T-helper 2 cell treated with Interferon-gamma antibody and Interleukin-4, amounts not matched to agents 5 μg/mL and 100 μg/mL, for 36 hours (primary cell): ENCODE measurements around the gene PRSS1.
"Not testable (repeated sequence)": the region's sequence is repeated elsewhere in the genome, so short reads cannot be mapped to it uniquely, and the experiment has no call there.

Source experiments
- DNase-seq: peaks from one replicate; pipeline ENCODE4 v3.0.0; 2021; ENCODE audit warnings: low spot score
- H3K27ac Mint-ChIP-seq: one replicate; pipeline ENCODE4 v1.8.0; 2021; ENCODE audit warnings: mild to moderate bottlenecking, mixed read lengths
- H3K27me3 Mint-ChIP-seq: one replicate; pipeline ENCODE4 v1.8.0; 2021; ENCODE audit warnings: low read depth, mixed read lengths
- H3K36me3 Mint-ChIP-seq: one replicate; pipeline ENCODE4 v1.8.0; 2021; ENCODE audit warnings: low read depth, mixed read lengths
- H3K4me1 Mint-ChIP-seq: one replicate; pipeline ENCODE4 v1.8.0; 2021; ENCODE audit warnings: low read depth, mixed read lengths
- H3K4me3 Mint-ChIP-seq: one replicate; pipeline ENCODE4 v1.8.0; 2022; ENCODE audit warnings: mild to moderate bottlenecking, moderate library complexity, mixed read lengths
- H3K9me3 Mint-ChIP-seq: one replicate; pipeline ENCODE4 v1.8.0; 2021; ENCODE audit warnings: mixed read lengths

PRSS1 gene

DNA sequence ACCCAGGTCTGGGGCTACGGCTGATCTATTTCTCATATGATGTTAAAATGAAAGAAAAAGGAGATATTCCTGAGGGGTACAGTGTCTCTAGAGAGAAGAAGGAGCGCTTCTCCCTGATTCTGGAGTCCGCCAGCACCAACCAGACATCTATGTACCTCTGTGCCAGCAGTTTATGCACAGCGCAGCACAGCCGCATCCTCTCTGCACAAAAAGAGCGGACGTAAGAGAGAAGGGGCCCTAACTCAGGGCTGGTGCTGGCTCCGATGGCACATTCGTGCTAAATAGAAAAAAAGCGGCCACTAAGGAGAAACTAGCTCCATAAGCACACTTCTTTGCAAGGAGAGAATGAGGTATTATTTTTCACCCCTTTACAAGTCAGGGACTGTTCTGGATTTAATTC lies 28.3 kb upstream of the PRSS1 start:
- peak overlapping the region; percentile 43 for H3K4me3 Mint-ChIP-seq
- no peak overlapping the region for H3K27ac Mint-ChIP-seq
- peaks cover 1% of the 10 kb centered on the region for H3K36me3 Mint-ChIP-seq
- no peaks in the 10 kb centered on the region for H3K9me3 Mint-ChIP-seq
- H3K4me1 Mint-ChIP-seq = peaks cover 25% of the 10 kb centered on the region
- no peaks in the 10 kb centered on the region for H3K27me3 Mint-ChIP-seq
- DNase-seq = no peak

DNA sequence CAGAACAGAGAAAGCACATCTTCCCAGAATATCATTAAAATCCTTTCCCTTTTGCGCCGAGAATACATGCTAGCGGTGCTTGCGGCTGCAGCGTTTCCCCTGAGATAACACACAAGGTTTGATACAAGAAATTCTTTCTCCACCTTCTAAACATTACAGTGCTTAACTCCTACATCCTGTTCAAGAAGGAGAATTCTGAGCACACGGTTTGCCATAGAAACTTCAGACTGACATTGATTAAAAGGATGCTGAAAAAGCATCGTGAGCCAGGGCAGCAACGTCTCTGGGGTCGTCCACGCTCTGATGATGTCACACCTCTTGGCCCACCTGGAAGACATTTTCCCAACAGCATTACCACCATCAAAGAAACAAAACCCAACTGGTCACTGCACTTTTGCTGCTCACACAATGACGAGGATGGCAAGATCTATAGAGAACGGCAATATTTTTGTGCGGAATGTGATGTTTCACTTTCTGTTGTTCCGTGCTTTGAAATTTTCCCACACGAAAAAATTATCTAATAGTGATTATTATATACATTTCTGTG lies 27.0 kb upstream of the PRSS1 start:
- Mint-ChIP-seq H3K27ac (peak overlapping the region; percentile 54), H3K4me1 (peaks cover 13% of the 10 kb centered on the region), H3K9me3 (no peaks in the 10 kb centered on the region), H3K36me3 (no peaks in the 10 kb centered on the region), H3K27me3 (no peaks in the 10 kb centered on the region), H3K4me3 (peak overlapping the region; percentile 69)
- DNase-seq = no peak

DNA sequence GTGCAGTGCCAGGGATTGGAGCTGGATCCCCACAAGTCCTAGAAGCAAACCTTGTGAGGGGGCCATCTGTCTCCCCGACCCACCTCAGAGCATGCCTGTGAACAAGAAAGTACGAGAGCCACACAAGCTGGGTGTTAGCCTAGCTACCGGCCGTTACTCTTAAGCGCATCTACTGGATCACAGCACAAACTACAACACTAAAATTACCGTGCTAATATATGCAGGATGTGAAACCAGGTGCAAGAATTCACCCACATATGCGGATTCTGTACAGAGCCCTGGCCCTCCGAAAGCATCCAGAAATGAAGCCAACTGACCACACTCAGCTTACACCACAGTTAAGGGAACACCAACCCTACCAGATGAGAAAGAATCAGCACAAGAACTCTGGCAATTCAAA lies 16.0 kb upstream of the PRSS1 start:
- no peaks in the 10 kb centered on the region for H3K9me3 Mint-ChIP-seq

DNA sequence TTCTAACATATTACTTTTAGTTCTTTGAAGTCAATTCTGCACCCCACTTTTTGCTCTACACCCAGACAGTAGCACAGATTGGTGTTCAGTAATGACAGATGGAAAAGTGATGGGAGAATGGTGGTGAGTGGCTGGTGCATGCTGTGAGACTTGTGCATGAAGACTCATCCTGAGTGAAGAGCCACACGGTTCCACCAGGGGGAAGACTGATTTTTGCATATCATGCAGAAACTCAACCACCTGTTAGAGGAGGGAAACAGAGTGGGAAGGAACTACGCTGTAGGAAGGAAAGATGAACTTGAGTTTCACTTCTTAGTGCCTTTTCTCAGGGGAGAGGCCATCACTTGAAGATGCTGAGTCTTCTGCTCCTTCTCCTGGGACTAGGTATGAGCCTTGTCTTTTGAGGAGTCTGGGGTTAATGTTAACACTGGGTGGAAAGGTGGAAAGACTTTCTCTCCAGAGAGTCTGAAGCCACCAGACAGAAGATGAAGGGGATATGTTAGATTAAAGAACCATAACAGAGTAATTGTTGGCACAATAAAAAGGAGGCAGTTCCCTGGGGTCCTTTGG lies 9.3 kb upstream of the PRSS1 start:
- no peak for DNase-seq
- H3K4me3 Mint-ChIP-seq = peak overlapping the region; percentile 32
- no peaks in the 10 kb centered on the region for H3K9me3 Mint-ChIP-seq
- peaks cover 8% of the 10 kb centered on the region for H3K4me1 Mint-ChIP-seq
- H3K27ac Mint-ChIP-seq = no peak overlapping the region
- H3K27me3 Mint-ChIP-seq = no peaks in the 10 kb centered on the region
- no peaks in the 10 kb centered on the region for H3K36me3 Mint-ChIP-seq

More for the DNA sequence above, 16.0 kb upstream of the PRSS1 start:
- Mint-ChIP-seq H3K4me1 (no peaks in the 10 kb centered on the region), H3K36me3 (no peaks in the 10 kb centered on the region), H3K4me3 (no peak overlapping the region), H3K27me3 (peaks cover 3% of the 10 kb centered on the region), H3K27ac (no peak overlapping the region)
- no peak for DNase-seq

DNA sequence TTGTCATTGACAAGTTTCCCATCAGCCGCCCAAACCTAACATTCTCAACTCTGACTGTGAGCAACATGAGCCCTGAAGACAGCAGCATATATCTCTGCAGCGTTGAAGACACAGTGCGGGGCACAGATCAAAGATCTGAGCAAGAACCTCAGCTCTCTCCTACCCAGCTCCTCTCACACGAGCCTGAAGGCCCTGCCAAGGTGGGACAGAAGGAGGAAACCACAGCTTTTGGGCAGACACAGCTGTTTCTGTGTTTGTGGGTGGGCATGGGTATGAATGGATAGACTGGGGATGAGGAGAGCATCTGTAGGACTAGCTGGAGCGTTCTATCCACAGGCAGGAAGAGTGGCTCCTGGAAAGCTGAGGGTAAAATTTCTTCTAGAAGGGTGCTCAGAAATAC lies 8.5 kb upstream of the PRSS1 start:
- Mint-ChIP-seq H3K4me1 (peaks cover 8% of the 10 kb centered on the region), H3K9me3 (no peaks in the 10 kb centered on the region), H3K27me3 (no peaks in the 10 kb centered on the region), H3K4me3 (no peak overlapping the region), H3K36me3 (no peaks in the 10 kb centered on the region), H3K27ac (no peak overlapping the region)
- no peak for DNase-seq

DNA sequence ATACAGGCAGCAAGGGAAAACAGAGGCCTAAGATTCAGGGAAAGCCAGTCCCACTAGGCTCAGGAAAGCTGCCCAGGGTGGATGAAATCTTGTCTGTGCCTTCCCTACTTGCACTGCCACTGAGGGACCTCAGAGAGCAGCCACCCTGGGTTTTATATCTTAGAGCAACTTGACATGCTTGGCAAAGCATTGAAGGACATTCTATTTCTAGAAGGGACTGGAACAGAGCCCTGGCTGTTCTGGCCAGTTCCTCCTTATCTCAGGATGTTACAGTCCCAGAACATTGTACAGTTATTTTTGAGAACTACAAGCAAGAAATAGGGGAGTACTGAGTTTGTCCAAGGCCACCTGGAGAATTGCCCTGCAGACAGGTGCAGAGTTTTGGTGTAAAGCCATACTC lies 7.3 kb upstream of the PRSS1 start:
- not testable (repeated sequence) for H3K36me3 Mint-ChIP-seq, H3K27me3 Mint-ChIP-seq, H3K4me1 Mint-ChIP-seq, DNase-seq, H3K27ac Mint-ChIP-seq, H3K9me3 Mint-ChIP-seq, H3K4me3 Mint-ChIP-seq

DNA sequence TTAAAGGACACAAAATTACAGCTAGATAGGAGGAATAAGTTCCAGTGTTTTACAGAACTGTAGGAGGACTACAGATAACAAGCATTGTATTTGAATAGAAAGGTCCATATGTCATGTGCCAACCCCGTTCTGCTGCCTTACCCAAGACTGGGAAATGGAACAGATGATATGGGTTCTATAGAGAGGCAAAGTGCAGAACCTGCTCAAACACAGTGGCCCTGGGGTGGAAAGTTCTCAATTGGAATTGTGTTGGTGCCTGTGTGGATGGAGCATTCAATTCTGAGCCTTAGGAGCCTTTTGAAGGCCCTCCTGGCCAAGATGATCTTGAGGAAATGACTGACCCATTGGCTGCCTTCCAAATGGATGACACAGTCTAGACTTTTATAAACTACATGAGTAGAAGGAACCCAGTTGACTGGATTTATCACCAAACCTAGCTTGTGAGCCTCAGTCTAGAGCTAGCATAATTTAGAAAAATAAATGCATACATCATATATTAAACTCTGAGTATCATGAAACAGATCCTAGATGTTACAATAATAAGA lies 4.1 kb upstream of the PRSS1 start:
- H3K36me3 Mint-ChIP-seq = no peaks in the 10 kb centered on the region

DNA sequence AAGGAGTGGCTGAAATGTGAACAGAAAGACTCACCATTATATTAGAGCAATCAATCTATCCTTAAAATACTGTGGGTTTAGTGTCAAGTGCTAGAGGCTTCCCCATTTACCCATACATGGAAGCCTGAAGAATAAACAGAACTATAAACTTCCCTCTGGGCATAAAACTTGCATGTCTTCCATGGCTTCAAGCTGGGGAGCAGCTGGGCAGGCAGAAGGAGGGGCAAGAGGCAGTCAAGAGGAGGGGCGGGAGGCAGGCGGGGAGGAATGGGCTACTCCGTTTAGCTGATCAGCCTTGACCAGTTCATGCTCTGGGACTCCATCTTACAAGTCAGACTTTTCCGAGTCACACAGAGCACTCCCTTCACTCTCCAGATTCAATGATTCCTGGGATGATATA lies 3.5 kb upstream of the PRSS1 start:
- Mint-ChIP-seq H3K27ac (no peak overlapping the region), H3K27me3 (peaks cover 5% of the 10 kb centered on the region), H3K36me3 (no peaks in the 10 kb centered on the region), H3K4me3 (no peak overlapping the region), H3K9me3 (no peaks in the 10 kb centered on the region), H3K4me1 (no peaks in the 10 kb centered on the region)
- no peak for DNase-seq

More for the DNA sequence above, 4.1 kb upstream of the PRSS1 start:
- Mint-ChIP-seq H3K4me3 (no peak overlapping the region), H3K27me3 (peaks cover 4% of the 10 kb centered on the region), H3K4me1 (peaks cover under 1% of the 10 kb centered on the region), H3K9me3 (no peaks in the 10 kb centered on the region), H3K27ac (no peak overlapping the region)
- no peak for DNase-seq

DNA sequence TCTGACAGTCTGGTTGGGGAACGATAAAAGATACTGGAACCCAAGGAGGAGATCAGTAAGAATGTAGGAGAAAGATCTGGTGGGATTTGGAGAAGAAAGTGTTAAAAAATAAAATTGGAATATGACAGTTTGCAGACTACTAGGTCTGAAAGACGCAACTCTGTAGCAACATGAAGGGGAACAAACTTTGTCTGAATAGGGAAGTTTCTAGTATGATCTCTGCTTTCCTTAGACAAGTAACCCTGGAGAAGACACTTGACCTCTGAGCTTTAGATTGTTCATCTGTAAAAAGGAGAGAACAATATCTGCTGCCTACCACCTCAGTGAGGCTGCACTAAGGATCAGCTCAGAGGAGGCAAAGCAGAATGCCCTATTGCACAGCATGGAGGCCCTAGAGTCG lies 3.0 kb upstream of the PRSS1 start:
- Mint-ChIP-seq H3K9me3 (no peaks in the 10 kb centered on the region), H3K36me3 (no peaks in the 10 kb centered on the region), H3K4me3 (no peak overlapping the region), H3K4me1 (no peaks in the 10 kb centered on the region), H3K27ac (no peak overlapping the region), H3K27me3 (peaks cover 6% of the 10 kb centered on the region)
- DNase-seq = no peak

DNA sequence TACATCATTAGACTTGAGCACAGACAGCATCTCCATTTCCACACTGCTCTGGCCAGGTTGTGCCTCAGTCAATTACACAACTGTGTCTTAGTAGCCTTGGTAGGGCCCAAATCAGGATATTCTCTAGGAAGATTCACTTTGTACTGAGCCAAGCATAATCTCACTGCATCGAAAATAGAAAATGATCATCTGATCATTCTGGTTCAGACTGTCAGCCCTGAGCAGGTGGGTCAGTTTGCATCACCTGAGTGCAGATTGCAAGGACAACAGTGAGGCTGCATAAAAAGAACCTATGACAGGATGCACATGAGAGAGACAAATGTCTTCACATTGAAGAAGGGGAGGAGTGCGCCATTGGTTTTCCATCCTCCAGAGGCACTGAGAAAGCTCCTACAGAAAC lies 862 bp upstream of the PRSS1 start:
- not testable (repeated sequence) for H3K4me1 Mint-ChIP-seq, H3K27ac Mint-ChIP-seq, DNase-seq, H3K36me3 Mint-ChIP-seq, H3K9me3 Mint-ChIP-seq, H3K4me3 Mint-ChIP-seq, H3K27me3 Mint-ChIP-seq

DNA sequence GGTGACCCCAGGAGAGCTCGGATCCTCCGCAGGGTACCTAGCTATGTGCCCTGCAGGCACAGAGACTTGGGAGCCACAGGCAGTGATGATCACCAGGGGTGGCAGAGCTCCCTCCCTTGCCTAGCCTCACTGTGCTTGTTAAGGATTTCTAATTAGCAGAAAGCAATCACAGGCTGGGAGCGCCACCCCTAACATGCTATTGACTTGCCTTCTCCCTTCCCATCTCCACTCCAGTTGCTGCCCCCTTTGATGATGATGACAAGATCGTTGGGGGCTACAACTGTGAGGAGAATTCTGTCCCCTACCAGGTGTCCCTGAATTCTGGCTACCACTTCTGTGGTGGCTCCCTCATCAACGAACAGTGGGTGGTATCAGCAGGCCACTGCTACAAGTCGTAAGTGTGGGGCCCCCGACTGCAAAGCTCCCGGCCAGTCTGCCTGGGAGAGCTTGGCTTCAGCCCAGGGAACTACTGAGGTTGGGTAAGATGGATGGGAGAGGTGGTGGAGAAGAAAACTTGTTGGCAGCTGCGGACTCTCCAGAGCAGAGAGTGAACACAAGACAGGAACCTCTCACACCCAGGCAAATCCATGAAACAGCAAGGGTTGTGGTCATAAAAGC lies 1.2 kb downstream of the PRSS1 start:
- H3K27ac Mint-ChIP-seq = no peak overlapping the region
- H3K27me3 Mint-ChIP-seq = peaks cover 9% of the 10 kb centered on the region
- H3K4me3 Mint-ChIP-seq = no peak overlapping the region
- no peak for DNase-seq
- no peaks in the 10 kb centered on the region for H3K9me3 Mint-ChIP-seq
- H3K36me3 Mint-ChIP-seq = no peaks in the 10 kb centered on the region
- H3K4me1 Mint-ChIP-seq = no peaks in the 10 kb centered on the region

DNA sequence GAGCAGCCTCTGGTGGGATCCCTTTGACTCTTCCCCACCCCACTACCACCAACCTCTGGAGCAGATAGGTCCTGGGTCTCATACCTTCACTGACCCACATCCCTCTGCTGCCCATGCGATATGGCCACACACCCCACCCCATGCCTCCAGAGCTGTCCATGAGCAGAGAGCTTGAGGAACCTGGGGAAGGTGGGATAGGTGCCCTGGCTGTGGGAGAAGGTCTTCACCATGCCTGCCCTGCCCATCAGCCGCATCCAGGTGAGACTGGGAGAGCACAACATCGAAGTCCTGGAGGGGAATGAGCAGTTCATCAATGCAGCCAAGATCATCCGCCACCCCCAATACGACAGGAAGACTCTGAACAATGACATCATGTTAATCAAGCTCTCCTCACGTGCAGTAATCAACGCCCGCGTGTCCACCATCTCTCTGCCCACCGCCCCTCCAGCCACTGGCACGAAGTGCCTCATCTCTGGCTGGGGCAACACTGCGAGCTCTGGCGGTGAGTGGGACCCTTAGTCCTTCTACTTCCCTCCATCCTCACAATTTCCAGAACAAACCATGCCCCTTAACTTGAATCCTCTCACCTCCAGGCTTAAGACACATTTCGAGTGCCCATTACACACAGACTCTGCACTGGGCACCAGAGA lies 2.4 kb downstream of the PRSS1 start:
- DNase-seq, H3K9me3 Mint-ChIP-seq, H3K4me3 Mint-ChIP-seq, H3K4me1 Mint-ChIP-seq, H3K27ac Mint-ChIP-seq, H3K27me3 Mint-ChIP-seq, H3K36me3 Mint-ChIP-seq: not testable (repeated sequence)

DNA sequence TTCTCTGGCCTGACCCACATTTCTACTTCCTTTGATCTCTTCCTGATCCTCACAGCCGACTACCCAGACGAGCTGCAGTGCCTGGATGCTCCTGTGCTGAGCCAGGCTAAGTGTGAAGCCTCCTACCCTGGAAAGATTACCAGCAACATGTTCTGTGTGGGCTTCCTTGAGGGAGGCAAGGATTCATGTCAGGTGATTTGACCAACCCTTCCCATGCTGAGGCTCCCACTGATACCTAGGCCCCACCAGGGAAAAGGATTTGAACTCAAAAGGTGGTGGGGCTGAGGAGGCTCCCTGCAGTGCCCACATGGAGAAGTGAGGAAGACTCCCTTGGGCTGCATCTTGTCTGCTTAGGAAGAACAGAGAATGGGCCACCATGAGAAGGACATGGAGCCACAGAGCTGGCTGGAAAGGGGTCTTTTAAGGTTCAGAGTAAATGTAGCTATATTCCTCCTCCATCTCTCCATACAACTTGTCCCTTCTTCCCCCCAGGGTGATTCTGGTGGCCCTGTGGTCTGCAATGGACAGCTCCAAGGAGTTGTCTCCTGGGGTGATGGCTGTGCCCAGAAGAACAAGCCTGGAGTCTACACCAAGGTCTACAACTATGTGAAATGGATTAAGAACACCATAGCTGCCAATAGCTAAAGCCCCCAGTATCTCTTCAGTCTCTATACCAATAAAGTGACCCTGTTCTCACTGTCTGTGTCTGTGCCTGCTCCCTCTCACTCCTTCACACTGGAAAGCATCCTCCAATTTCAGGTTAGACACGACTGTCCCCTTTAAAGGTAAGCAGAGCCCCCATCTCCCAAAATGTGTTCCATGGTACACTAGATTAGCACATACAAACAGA lies 3.3 kb downstream of the PRSS1 start:
- no peak overlapping the region for H3K27ac Mint-ChIP-seq
- H3K27me3 Mint-ChIP-seq = peaks cover 4% of the 10 kb centered on the region
- no peaks in the 10 kb centered on the region for H3K36me3 Mint-ChIP-seq
- no peaks in the 10 kb centered on the region for H3K4me1 Mint-ChIP-seq
- no peaks in the 10 kb centered on the region for H3K9me3 Mint-ChIP-seq
- no peak for DNase-seq
- no peak overlapping the region for H3K4me3 Mint-ChIP-seq

DNA sequence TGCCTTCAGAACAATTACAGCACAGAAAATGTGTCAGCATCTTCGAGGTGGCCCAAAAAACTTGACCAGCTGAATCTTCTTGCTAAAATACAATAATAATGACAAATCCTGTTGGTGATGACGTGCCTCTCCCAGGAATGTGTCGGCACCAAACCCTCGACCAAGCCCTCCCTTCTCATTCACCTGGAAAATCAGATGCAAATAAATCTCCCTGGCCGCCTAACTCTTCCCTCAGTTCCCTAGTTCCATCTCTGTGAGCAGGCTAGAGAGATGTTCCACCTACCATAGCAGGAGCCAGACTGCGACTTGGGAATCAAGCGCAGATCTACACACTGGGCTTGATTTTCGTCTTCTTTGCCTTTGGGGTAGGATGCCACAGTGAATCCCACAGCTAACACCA lies 4.1 kb downstream of the PRSS1 start:
- no peaks in the 10 kb centered on the region for H3K9me3 Mint-ChIP-seq
- no peak overlapping the region for H3K27ac Mint-ChIP-seq
- H3K36me3 Mint-ChIP-seq = no peaks in the 10 kb centered on the region
- no peak overlapping the region for H3K4me3 Mint-ChIP-seq
- H3K4me1 Mint-ChIP-seq = no peaks in the 10 kb centered on the region
- DNase-seq = no peak
- H3K27me3 Mint-ChIP-seq = peaks cover 4% of the 10 kb centered on the region
